DND-41 (cell line): ENCODE data around the gene CEP85.

Source experiments
- ATAC-seq: fragments of 200-7000 bp; cut with Tn5 transposase; 3 replicates; pipeline ENCODE4 v1.9.1; 2021; ENCODE audit warnings: low read depth; ENCODE audit not compliant: insufficient read depth
- DNase-seq: peaks from one replicate; pipeline ENCODE4 v3.0.0-alpha.2; 2020
- H2AFZ ChIP-seq: 2 replicates; pipeline ENCODE4 v1.6.0; 2012; ENCODE audit warnings: low read depth, low read length
- H3K27ac ChIP-seq: 2 replicates; pipeline ENCODE4 v1.5.1; 2012; ENCODE audit warnings: low read length, inconsistent platforms
- H3K27me3 ChIP-seq: fragments of 200-600 bp; sonication (generic); 2 replicates; pipeline ENCODE4 v1.6.0; 2012; ENCODE audit warnings: low read length, mild to moderate bottlenecking, inconsistent platforms; ENCODE audit not compliant: insufficient read depth, poor library complexity
- H3K36me3 ChIP-seq: 2 replicates; pipeline ENCODE4 v1.5.1; 2012; ENCODE audit warnings: low read length, inconsistent platforms; ENCODE audit not compliant: insufficient read depth
- H3K4me1 ChIP-seq: 2 replicates; pipeline ENCODE4 v1.5.1; 2012; ENCODE audit warnings: mild to moderate bottlenecking, low read length; ENCODE audit not compliant: insufficient read depth
- H3K4me2 ChIP-seq: 2 replicates; pipeline ENCODE4 v1.6.0; 2012; ENCODE audit warnings: mild to moderate bottlenecking, moderate library complexity, low read length, inconsistent platforms; ENCODE audit not compliant: insufficient read depth
- H3K4me3 ChIP-seq, 2 experiments: fragments of 200-600 bp in 1 of 2; shearing (Covaris generic) in 1 of 2; 2 replicates each; pipeline ENCODE4 v1.5.1; 2012 to 2016; ENCODE audit warnings: inconsistent platforms in 2 of 2, low read length in 2 of 2, mild to moderate bottlenecking in 2 of 2, low read depth in 1 of 2, moderate library complexity in 1 of 2
- H3K79me2 ChIP-seq: 2 replicates; pipeline ENCODE4 v1.6.0; 2012; ENCODE audit warnings: low read length, inconsistent platforms; ENCODE audit not compliant: insufficient read depth
- H3K9ac ChIP-seq: 2 replicates; pipeline ENCODE4 v1.6.0; 2012; ENCODE audit warnings: low read depth, mild to moderate bottlenecking, inconsistent platforms, low read length, moderate library complexity
- H3K9me3 ChIP-seq: 2 replicates; pipeline ENCODE4 v1.5.1; 2012; ENCODE audit warnings: low read length, moderate library complexity, mild to moderate bottlenecking, inconsistent platforms; ENCODE audit not compliant: insufficient read depth, severe bottlenecking
- H4K20me1 ChIP-seq: 2 replicates; pipeline ENCODE4 v1.6.0; 2012; ENCODE audit warnings: low read length; ENCODE audit not compliant: insufficient read depth
- EZH2 ChIP-seq: IDR thresholded peaks from 3 replicates; pipeline ENCODE4 v1.6.1; 2012; ENCODE audit warnings: borderline replicate concordance, low read depth, mild to moderate bottlenecking, moderate library complexity, low read length, inconsistent platforms; ENCODE audit not compliant: severe bottlenecking
- TF ChIP-seq, protein P1 (sequence below): IDR thresholded peaks from 2 replicates; pipeline ENCODE4 v1.5.1; 2012; ENCODE audit warnings: borderline replicate concordance, low read length, moderate library complexity, mild to moderate bottlenecking; ENCODE audit not compliant: poor library complexity, severe bottlenecking; ENCODE audit errors: extremely low read depth

The CEP85 gene

GRCh38 chr1:26252718-26253117 lies 18.7 kb downstream of the CEP85 start:
- no peak for ATAC-seq
- peaks cover 80% of the 10 kb centered on the region for H3K36me3 ChIP-seq

DNA sequence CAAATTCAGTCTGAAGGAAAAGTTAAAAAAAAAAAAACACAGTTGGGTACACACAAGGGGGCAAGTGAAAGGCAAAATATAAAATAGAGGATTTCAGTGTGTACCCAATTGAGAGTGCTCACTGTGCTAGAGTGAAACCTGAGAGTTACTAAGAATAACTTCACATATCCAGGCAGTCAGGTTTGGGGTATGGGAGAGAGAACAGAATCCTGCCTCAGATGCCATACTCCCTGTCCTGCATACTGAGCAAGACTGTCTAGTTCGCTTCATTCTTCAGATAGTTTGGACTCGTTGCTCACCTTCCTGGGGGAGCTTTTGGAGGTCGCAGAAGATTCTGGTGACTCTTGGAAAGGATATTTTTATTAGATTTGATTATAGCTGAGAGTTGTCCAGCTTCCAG lies 20.4 kb downstream of the CEP85 start:
- H3K27me3 ChIP-seq = no peaks in the 10 kb centered on the region
- peaks cover 62% of the 10 kb centered on the region for H3K79me2 ChIP-seq
- H3K36me3 ChIP-seq = peaks cover 86% of the 10 kb centered on the region
- peaks cover 40% of the 10 kb centered on the region for H4K20me1 ChIP-seq
- H3K4me2 ChIP-seq = no peak overlapping the region
- no peak overlapping the region for H3K4me3 ChIP-seq
- H3K27ac ChIP-seq = no peak overlapping the region
- TF ChIP-seq, protein P1, sequence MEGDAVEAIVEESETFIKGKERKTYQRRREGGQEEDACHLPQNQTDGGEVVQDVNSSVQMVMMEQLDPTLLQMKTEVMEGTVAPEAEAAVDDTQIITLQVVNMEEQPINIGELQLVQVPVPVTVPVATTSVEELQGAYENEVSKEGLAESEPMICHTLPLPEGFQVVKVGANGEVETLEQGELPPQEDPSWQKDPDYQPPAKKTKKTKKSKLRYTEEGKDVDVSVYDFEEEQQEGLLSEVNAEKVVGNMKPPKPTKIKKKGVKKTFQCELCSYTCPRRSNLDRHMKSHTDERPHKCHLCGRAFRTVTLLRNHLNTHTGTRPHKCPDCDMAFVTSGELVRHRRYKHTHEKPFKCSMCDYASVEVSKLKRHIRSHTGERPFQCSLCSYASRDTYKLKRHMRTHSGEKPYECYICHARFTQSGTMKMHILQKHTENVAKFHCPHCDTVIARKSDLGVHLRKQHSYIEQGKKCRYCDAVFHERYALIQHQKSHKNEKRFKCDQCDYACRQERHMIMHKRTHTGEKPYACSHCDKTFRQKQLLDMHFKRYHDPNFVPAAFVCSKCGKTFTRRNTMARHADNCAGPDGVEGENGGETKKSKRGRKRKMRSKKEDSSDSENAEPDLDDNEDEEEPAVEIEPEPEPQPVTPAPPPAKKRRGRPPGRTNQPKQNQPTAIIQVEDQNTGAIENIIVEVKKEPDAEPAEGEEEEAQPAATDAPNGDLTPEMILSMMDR = no peak
- TF ChIP-seq EZH2 = no peak
- H3K9ac ChIP-seq = no peak overlapping the region
- no peaks in the 10 kb centered on the region for H3K9me3 ChIP-seq
- H3K4me1 ChIP-seq = no peaks in the 10 kb centered on the region
- ATAC-seq = no peak
- H2AFZ ChIP-seq = no peak overlapping the region
- DNase-seq = no peak

More at GRCh38 chr1:26252718-26253117, 18.7 kb downstream of the CEP85 start:
- Histone ChIP-seq H4K20me1 (peaks cover 38% of the 10 kb centered on the region), H2AFZ (no peak overlapping the region), H3K4me2 (no peak overlapping the region), H3K27me3 (no peaks in the 10 kb centered on the region), H3K9me3 (no peaks in the 10 kb centered on the region), H3K4me1 (no peaks in the 10 kb centered on the region), H3K27ac (no peak overlapping the region), H3K79me2 (peaks cover 69% of the 10 kb centered on the region), H3K4me3 (no peak overlapping the region), H3K9ac (no peak overlapping the region)
- no peak for DNase-seq
- TF ChIP-seq EZH2 = no peak
- TF ChIP-seq, protein P1 = no peak

DNA sequence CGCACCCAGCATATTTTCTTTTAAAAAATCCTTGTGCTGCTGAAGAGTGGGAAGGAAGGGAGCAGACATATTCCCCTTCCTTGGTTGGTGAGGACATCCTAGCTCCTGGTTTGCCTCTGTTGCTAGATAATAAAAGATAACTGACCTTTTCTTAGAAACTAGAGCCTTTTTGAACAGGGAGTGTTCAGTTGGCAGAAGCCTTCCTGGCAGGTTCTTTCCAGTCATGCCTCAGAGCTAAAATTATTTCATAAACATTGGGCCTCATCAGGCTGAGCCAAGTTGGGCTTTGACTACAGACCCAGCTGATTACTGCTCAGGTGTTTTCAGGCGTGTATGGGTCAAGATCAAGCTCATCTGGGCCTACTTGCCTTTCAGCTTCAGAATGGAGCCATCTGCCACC lies 23.2 kb downstream of the CEP85 start:
- TF ChIP-seq EZH2 = no peak
- TF ChIP-seq, protein P1 = no peak
- Histone ChIP-seq H3K4me1 (no peaks in the 10 kb centered on the region), H3K4me3 (no peak overlapping the region), H3K9me3 (no peaks in the 10 kb centered on the region), H3K27ac (no peak overlapping the region), H3K79me2 (peaks cover 42% of the 10 kb centered on the region), H3K36me3 (peaks cover 95% of the 10 kb centered on the region), H3K4me2 (no peak overlapping the region), H3K9ac (no peak overlapping the region), H4K20me1 (peaks cover 29% of the 10 kb centered on the region; the same call in 1 of the 2 replicates), H2AFZ (no peak overlapping the region), H3K27me3 (no peaks in the 10 kb centered on the region)
- DNase-seq (no peak), ATAC-seq (no peak)

DNA sequence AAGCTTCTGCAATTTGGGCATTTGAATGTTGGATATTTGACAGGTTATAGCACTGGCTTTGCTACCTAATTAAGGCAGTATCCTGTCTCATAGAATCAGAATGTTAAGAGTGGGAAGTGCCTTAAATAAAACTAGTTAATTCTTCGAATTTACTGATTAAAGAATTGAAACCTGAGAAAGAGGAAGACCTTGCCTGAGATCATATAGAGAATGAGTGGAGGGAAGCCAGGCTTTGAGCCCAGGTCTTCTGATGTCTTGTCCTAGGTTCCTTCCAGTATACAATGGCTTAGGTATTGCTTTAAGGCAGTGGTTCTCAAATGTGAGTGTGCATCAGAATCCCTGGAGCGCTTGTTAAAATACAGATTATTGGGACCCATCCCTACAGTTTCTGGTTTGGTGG lies 25.0 kb downstream of the CEP85 start:
- no peak for TF ChIP-seq EZH2
- TF ChIP-seq, protein P1 = no peak
- H3K36me3 ChIP-seq = peaks cover 95% of the 10 kb centered on the region

More for the DNA sequence above, 25.0 kb downstream of the CEP85 start:
- no peaks in the 10 kb centered on the region for H3K27me3 ChIP-seq
- H3K9me3 ChIP-seq = no peaks in the 10 kb centered on the region
- H3K4me2 ChIP-seq = no peak overlapping the region
- peaks cover 26% of the 10 kb centered on the region for H3K79me2 ChIP-seq
- H2AFZ ChIP-seq = no peak overlapping the region
- peaks cover 28% of the 10 kb centered on the region; the same call in 1 of the 2 replicates for H4K20me1 ChIP-seq
- no peak for ATAC-seq
- no peak overlapping the region for H3K27ac ChIP-seq
- H3K4me3 ChIP-seq = no peak overlapping the region
- DNase-seq = no peak
- H3K4me1 ChIP-seq = no peaks in the 10 kb centered on the region
- no peak overlapping the region for H3K9ac ChIP-seq
